A549 (cell line): Measurements from ENCODE around the gene PCSK5. TPM values are rescaled to one million over a fixed set of nuclear protein-coding genes. Genes with fewer than 3 reads are reported as not detected.

Experiments
- ATAC-seq, 2 experiments: fragments of 200-7000 bp in 1 of 2; fragments of >200 bp in 1 of 2; cut with Nextera tagmentation in 1 of 2; cut with Tn5 transposase in 1 of 2; 3 replicates each; pipeline versions ENCODE4 v1.8.0 to v1.9.1; 2018 to 2020; ENCODE audit warnings: mild to moderate bottlenecking in 1 of 2, moderate library complexity in 1 of 2
- CTCF ChIA-PET: fragments of 300-600 bp; sonication (Branson Sonifier 250); formaldehyde crosslinking; extraction: SDS; loops from one replicate; lab custom pipeline; 2021; ENCODE audit warnings: antibody characterized with exemption, inconsistent platforms; lab: Yijun Ruan, JAX
- POLR2A ChIA-PET: fragments of 350-600 bp; formaldehyde crosslinking; extraction: SDS; loops from one replicate; lab custom pipeline; 2021; ENCODE audit warnings: antibody characterized with exemption, inconsistent platforms; lab: Yijun Ruan, JAX
- DNase-seq, 2 experiments: peaks; one replicate each; pipeline versions ENCODE4 v3.0.0 to v3.0.0-alpha.2; 2011 to 2016; ENCODE audit warnings: low read depth in 1 of 2, low spot score in 1 of 2
- FAIRE-seq: peaks from 2 replicates; lab custom pipeline; 2011; peaks lifted over from hg19 to GRCh38; lab: Jason Lieb, UNC
- H3K27ac ChIP-seq, 2 experiments: fragments of >200 bp; sonication (Bioruptor Twin); formaldehyde crosslinking; 3 replicates each; pipeline ENCODE4 v1.5.1; 2016 to 2017
- H3K4me1 ChIP-seq: fragments of >200 bp; sonication (Bioruptor Twin); formaldehyde crosslinking; 3 replicates; pipeline ENCODE4 v1.6.1; 2016
- H3K4me2 ChIP-seq: fragments of >200 bp; sonication (Bioruptor Twin); formaldehyde crosslinking; 3 replicates; pipeline ENCODE4 v1.6.1; 2016
- H3K4me3 ChIP-seq: fragments of >200 bp; sonication (Bioruptor Twin); formaldehyde crosslinking; 3 replicates; pipeline ENCODE4 v1.5.1; 2016
- H3K9me3 ChIP-seq: fragments of >200 bp; sonication (Bioruptor Twin); formaldehyde crosslinking; 3 replicates; pipeline ENCODE4 v1.6.1; 2016
- BHLHE40 ChIP-seq: IDR thresholded peaks from 2 replicates; pipeline ENCODE4 v1.6.1; 2012; ENCODE audit warnings: low read depth, low read length, inconsistent platforms
- CBX2 ChIP-seq: fragments of 200-600 bp; sonication (generic); IDR thresholded peaks from 2 replicates; pipeline ENCODE4 v1.6.1; 2016; ENCODE audit warnings: low read depth, mild to moderate bottlenecking, borderline replicate concordance
- CBX8 ChIP-seq: fragments of 200-600 bp; sonication (generic); IDR thresholded peaks from 2 replicates; pipeline ENCODE4 v1.6.1; 2016
- CEBPB ChIP-seq, 2 experiments: fragments of >200 bp in 1 of 2; sonication (Bioruptor Twin) in 1 of 2; formaldehyde crosslinking in 1 of 2; IDR thresholded peaks; 2 replicates each; pipeline ENCODE4 v1.6.1; 2012 to 2016
- CHD2 ChIP-seq: fragments of 150-350 bp; IDR thresholded peaks from 2 replicates; pipeline ENCODE4 v1.6.1; 2014; ENCODE audit warnings: low read length; ENCODE audit not compliant: partially characterized antibody
- EHF ChIP-seq: fragments of 250-450 bp; sonication (Bioruptor Pico); IDR thresholded peaks from 2 replicates; pipeline ENCODE4 v1.5.0; 2020; ENCODE audit warnings: mild to moderate bottlenecking
- EP300 ChIP-seq, 2 experiments: fragments of >200 bp; sonication (Bioruptor Twin); formaldehyde crosslinking; IDR thresholded peaks; 2 replicates in 1 of 2; 3 replicates in 1 of 2; pipeline ENCODE4 v1.6.1; 2016 to 2017
- ESRRA ChIP-seq: fragments of 150-350 bp; IDR thresholded peaks from 2 replicates; pipeline ENCODE4 v1.6.1; 2014; ENCODE audit warnings: mild to moderate bottlenecking, low read length, borderline replicate concordance
- FOSL2 ChIP-seq, 2 experiments: fragments of 450-650 bp in 1 of 2; fragments of >200 bp in 1 of 2; sonication (Bioruptor Twin) in 1 of 2; formaldehyde crosslinking; IDR thresholded peaks; 2 replicates each; pipeline versions ENCODE4 v1.5.0 to v1.6.1; 2016 to 2020; ENCODE audit warnings: mild to moderate bottlenecking in 1 of 2, moderate library complexity in 1 of 2
- FOXS1 ChIP-seq: fragments of 250-450 bp; sonication (Bioruptor Pico); IDR thresholded peaks from 2 replicates; pipeline ENCODE4 v1.5.0; 2020; ENCODE audit warnings: mild to moderate bottlenecking, moderate library complexity
- HEYL ChIP-seq: fragments of 250-450 bp; sonication (Bioruptor Pico); IDR thresholded peaks from 2 replicates; pipeline ENCODE4 v1.8.0; 2021; ENCODE audit warnings: mild to moderate bottlenecking, moderate library complexity
- HOXB13 ChIP-seq: fragments of 250-450 bp; sonication (Bioruptor Pico); IDR thresholded peaks from 2 replicates; pipeline ENCODE4 v1.5.0; 2020; ENCODE audit warnings: low read depth, mild to moderate bottlenecking, moderate library complexity
- JUN ChIP-seq, 2 experiments: fragments of >200 bp; sonication (Bioruptor Twin); formaldehyde crosslinking; IDR thresholded peaks; 2 replicates in 1 of 2; 3 replicates in 1 of 2; pipeline ENCODE4 v1.6.1; 2016 to 2017
- JUNB ChIP-seq: fragments of >200 bp; sonication (Bioruptor Twin); formaldehyde crosslinking; IDR thresholded peaks from 2 replicates; pipeline ENCODE4 v1.6.1; 2016
- MAFK ChIP-seq: fragments of 450-650 bp; IDR thresholded peaks from 2 replicates; pipeline ENCODE4 v1.6.1; 2014; ENCODE audit not compliant: partially characterized antibody
- MAZ ChIP-seq: fragments of 150-350 bp; IDR thresholded peaks from 2 replicates; pipeline ENCODE4 v1.6.1; 2014; ENCODE audit warnings: antibody characterized with exemption, low read depth, low read length, borderline replicate concordance
- RAD21 ChIP-seq, 2 experiments: fragments of >200 bp in 1 of 2; sonication (Bioruptor Twin) in 1 of 2; formaldehyde crosslinking in 1 of 2; IDR thresholded peaks in 1 of 2; conservative IDR thresholded peaks in 1 of 2; 2 replicates in 1 of 2; 3 replicates in 1 of 2; pipeline ENCODE4 v1.6.1; 2012 to 2018; ENCODE audit warnings: inconsistent platforms in 1 of 2
- RARB ChIP-seq: fragments of 250-450 bp; sonication (Bioruptor Pico); IDR thresholded peaks from 2 replicates; pipeline ENCODE4 v1.8.0; 2021; ENCODE audit warnings: mild to moderate bottlenecking, moderate library complexity
- TFCP2L1 ChIP-seq: fragments of 250-450 bp; sonication (Bioruptor Pico); IDR thresholded peaks from 2 replicates; pipeline ENCODE4 v1.5.0; 2021; ENCODE audit warnings: mild to moderate bottlenecking
- ZNF302 ChIP-seq: fragments of 250-450 bp; sonication (Bioruptor Pico); IDR thresholded peaks from 2 replicates; pipeline ENCODE4 v1.9.0; 2021; ENCODE audit warnings: inconsistent platforms, mild to moderate bottlenecking, moderate library complexity
- WGBS: methylation state at CpG from one replicate; pipeline ENCODE4 v1.1.6; 2017; ENCODE audit errors: missing lambda C conversion rate; 5-methylcytosine and 5-hydroxymethylcytosine counted together
- polyA plus RNA-seq, 4 experiments: library from polyadenylated mRNA; depleted of rRNA in 3 of 4; stranded (reverse); fragments of >200 nt; fragmentation: RNase III in 1 of 4; extraction: RNeasy Plus Mini Kit Qiagen cat#74134 plus additional on column Dnase treatment in 1 of 4; gene quantifications; 2 replicates in 3 of 4; 3 replicates in 1 of 4; pipeline ENCODE4 v1.2.3, GENCODE V29; 2011 to 2017
- TF ChIP-seq, protein P1 (sequence below): fragments of 200-600 bp; sonication (generic); IDR thresholded peaks from 2 replicates; pipeline ENCODE4 v1.6.1; 2016; ENCODE audit warnings: antibody characterized with exemption, mild to moderate bottlenecking, moderate library complexity
- TF ChIP-seq, protein P2 (sequence below): fragments of 150-350 bp; IDR thresholded peaks from 2 replicates; pipeline ENCODE4 v1.6.1; 2014; ENCODE audit warnings: low read depth, mild to moderate bottlenecking, low read length
- TF ChIP-seq, protein P3 (sequence below): fragments of 250-450 bp; sonication (Bioruptor Pico); IDR thresholded peaks from 2 replicates; pipeline ENCODE4 v1.5.0; 2021; ENCODE audit warnings: mild to moderate bottlenecking, moderate library complexity, borderline replicate concordance
- TF ChIP-seq, protein P4 (sequence below): IDR thresholded peaks from 2 replicates; pipeline ENCODE4 v1.6.1; 2012; ENCODE audit warnings: low read depth, borderline replicate concordance

PCSK5 gene
- polyA plus RNA-seq, 2 of the 4 experiments (the other 2 are of a cell fraction) = 1.3 to 6.7 TPM

DNA sequence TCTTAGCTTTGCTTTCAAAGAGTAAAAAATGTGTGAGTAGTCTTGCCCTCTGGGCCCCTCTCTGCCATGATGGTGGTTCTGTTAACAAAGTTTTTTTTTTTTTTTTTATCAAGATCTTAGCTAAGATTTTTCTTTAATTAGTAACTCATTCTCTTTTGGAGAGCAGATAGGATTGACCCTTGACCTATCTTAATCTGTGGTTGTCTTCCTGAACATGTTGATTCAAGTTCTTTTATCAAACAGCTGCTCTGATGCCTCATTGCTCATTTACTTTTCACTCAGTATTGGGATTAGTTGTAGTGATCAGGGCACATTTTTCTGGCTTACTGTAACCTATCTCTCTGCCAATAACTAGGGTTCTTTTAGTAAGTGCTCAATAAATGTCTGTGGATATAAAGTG lies 106.3 kb downstream of the PCSK5 start:
- Histone ChIP-seq H3K4me1 (peaks cover 17% of the 10 kb centered on the region; the same call in 2 of the 3 replicates), H3K27ac (no peak overlapping the region), H3K9me3 (no peaks in the 10 kb centered on the region)
- FAIRE-seq (no peak), ATAC-seq (no peak), DNase-seq (no peak)
- CTCF ChIA-PET = no interaction called here
- TF ChIP-seq CBX8 = no peak
- no peak for TF ChIP-seq HEYL
- TF ChIP-seq EHF (CRISPR knock-in tag) = no peak
- no peak for TF ChIP-seq JUN (IDR thresholded peaks at IDR 0.05)
- TF ChIP-seq ESRRA = no peak
- TF ChIP-seq, all 56 proteins: peak for 0
- H3K4me3 ChIP-seq = no peak overlapping the region
- POLR2A ChIA-PET = no interaction called here
- H3K4me2 ChIP-seq = 0 out of 3 replicates have a peak overlapping the region, but pooled peaks have one; percentile 24

DNA sequence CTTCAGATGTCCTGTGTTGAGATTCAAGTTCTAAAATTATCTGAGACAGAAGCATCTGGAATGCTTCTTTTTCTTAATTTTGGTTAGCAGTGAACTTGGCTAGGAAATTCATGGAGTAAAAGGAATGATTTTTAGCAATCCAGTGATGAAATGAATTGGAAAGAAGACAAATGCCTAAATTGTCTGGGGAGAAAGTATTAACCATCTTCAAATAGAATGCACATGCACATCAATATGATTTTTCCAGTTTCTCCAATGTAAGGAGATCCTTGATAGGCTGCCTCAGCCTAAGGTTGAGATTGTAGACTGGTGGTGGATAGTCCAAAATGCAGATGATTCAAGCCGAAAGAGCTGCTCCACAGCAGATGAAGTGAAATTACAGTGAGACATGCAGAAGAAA lies 106.7 kb downstream of the PCSK5 start:
- Histone ChIP-seq H3K4me1 (peaks cover 17% of the 10 kb centered on the region; the same call in 2 of the 3 replicates), H3K27ac (no peak overlapping the region), H3K4me2 (no peak overlapping the region), H3K9me3 (no peaks in the 10 kb centered on the region), H3K4me3 (no peak overlapping the region)
- WGBS = 78% methylated on average over 1 of the region's 1 CpG
- CTCF ChIA-PET = no interaction called here
- no peak for FAIRE-seq
- POLR2A ChIA-PET = no interaction called here
- DNase-seq = no peak
- no peak for TF ChIP-seq BHLHE40
- no peak for ATAC-seq

DNA sequence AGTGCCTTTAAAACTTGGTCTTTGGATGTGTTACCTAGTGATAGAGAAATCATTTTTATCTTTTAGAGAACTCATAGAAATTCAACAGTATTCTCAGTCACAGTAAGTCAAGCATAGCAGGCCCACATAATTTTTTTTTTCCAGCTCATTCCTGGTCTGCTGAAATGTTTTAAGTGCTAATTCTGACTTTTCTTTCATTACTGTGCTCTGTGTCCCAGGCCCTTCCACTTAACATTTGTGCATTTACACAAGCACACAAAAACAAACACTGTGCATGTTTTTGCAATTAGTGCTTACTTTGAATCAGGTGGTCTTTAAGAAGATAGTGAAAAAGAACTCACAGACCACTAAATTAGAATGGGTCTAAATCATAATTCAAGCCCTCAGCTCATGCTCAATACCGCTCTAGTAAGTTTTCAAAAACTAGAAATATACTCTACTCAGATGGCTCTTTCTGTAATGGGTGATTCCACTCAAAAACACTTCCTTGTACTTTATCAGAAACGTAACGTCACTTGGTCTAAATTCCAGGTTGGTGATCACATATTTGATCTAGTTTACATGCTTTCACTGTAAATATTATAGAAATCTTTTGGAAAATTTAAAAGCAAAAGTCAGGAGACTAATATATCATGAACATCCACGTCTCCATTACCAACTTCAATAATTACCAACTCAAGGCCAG lies 107.8 kb downstream of the PCSK5 start:
- ATAC-seq = no peak
- no peak for FAIRE-seq
- ChIA-PET CTCF (no interaction called here), POLR2A (no interaction called here)
- Histone ChIP-seq H3K27ac (no peak overlapping the region), H3K4me3 (no peak overlapping the region), H3K4me2 (no peak overlapping the region)
- WGBS = 64% methylated on average over 4 of the region's 4 CpGs
- TF ChIP-seq, protein P1, sequence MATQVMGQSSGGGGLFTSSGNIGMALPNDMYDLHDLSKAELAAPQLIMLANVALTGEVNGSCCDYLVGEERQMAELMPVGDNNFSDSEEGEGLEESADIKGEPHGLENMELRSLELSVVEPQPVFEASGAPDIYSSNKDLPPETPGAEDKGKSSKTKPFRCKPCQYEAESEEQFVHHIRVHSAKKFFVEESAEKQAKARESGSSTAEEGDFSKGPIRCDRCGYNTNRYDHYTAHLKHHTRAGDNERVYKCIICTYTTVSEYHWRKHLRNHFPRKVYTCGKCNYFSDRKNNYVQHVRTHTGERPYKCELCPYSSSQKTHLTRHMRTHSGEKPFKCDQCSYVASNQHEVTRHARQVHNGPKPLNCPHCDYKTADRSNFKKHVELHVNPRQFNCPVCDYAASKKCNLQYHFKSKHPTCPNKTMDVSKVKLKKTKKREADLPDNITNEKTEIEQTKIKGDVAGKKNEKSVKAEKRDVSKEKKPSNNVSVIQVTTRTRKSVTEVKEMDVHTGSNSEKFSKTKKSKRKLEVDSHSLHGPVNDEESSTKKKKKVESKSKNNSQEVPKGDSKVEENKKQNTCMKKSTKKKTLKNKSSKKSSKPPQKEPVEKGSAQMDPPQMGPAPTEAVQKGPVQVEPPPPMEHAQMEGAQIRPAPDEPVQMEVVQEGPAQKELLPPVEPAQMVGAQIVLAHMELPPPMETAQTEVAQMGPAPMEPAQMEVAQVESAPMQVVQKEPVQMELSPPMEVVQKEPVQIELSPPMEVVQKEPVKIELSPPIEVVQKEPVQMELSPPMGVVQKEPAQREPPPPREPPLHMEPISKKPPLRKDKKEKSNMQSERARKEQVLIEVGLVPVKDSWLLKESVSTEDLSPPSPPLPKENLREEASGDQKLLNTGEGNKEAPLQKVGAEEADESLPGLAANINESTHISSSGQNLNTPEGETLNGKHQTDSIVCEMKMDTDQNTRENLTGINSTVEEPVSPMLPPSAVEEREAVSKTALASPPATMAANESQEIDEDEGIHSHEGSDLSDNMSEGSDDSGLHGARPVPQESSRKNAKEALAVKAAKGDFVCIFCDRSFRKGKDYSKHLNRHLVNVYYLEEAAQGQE = no peak
- TF ChIP-seq, protein P2, sequence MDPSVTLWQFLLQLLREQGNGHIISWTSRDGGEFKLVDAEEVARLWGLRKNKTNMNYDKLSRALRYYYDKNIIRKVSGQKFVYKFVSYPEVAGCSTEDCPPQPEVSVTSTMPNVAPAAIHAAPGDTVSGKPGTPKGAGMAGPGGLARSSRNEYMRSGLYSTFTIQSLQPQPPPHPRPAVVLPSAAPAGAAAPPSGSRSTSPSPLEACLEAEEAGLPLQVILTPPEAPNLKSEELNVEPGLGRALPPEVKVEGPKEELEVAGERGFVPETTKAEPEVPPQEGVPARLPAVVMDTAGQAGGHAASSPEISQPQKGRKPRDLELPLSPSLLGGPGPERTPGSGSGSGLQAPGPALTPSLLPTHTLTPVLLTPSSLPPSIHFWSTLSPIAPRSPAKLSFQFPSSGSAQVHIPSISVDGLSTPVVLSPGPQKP = no peak
- TF ChIP-seq MAFK = no peak
- TF ChIP-seq RAD21 (conservative IDR thresholded peaks at IDR 0.05 in 1 of 2, IDR thresholded peaks at IDR 0.05 in 1 of 2) = no peak
- TF ChIP-seq EP300 (IDR thresholded peaks at IDR 0.05) = no peak
- TF ChIP-seq CEBPB (IDR thresholded peaks at IDR 0.05) = no peak
- TF ChIP-seq HOXB13 (CRISPR knock-in tag) = no peak
- no peak for TF ChIP-seq EHF (CRISPR knock-in tag)
- TF ChIP-seq FOXS1 = no peak
- no peak for TF ChIP-seq JUNB
- no peak for TF ChIP-seq MAZ
- TF ChIP-seq CBX2 = no peak
- TF ChIP-seq ZNF302 = no peak
- TF ChIP-seq, protein P3, sequence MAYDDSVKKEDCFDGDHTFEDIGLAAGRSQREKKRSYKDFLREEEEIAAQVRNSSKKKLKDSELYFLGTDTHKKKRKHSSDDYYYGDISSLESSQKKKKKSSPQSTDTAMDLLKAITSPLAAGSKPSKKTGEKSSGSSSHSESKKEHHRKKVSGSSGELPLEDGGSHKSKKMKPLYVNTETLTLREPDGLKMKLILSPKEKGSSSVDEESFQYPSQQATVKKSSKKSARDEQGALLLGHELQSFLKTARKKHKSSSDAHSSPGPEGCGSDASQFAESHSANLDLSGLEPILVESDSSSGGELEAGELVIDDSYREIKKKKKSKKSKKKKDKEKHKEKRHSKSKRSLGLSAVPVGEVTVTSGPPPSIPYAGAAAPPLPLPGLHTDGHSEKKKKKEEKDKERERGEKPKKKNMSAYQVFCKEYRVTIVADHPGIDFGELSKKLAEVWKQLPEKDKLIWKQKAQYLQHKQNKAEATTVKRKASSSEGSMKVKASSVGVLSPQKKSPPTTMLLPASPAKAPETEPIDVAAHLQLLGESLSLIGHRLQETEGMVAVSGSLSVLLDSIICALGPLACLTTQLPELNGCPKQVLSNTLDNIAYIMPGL = no peak
- no peak for TF ChIP-seq FOSL2 (IDR thresholded peaks at IDR 0.05)
- TF ChIP-seq FOSL2 (CRISPR knock-in tag; IDR thresholded peaks at IDR 0.05) = no peak
- no peak for TF ChIP-seq RARB (CRISPR knock-in tag)
- TF ChIP-seq, protein P4, sequence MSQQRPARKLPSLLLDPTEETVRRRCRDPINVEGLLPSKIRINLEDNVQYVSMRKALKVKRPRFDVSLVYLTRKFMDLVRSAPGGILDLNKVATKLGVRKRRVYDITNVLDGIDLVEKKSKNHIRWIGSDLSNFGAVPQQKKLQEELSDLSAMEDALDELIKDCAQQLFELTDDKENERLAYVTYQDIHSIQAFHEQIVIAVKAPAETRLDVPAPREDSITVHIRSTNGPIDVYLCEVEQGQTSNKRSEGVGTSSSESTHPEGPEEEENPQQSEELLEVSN = no peak
- no peak for TF ChIP-seq TFCP2L1 (CRISPR knock-in tag)
- TF ChIP-seq ESRRA = no peak
- no peak for TF ChIP-seq CHD2
- TF ChIP-seq, all 56 proteins: peak for 0
- Histone ChIP-seq H3K9me3 (no peaks in the 10 kb centered on the region), H3K4me1 (peaks cover 10% of the 10 kb centered on the region; the same call in 2 of the 3 replicates)
- DNase-seq = no peak
